Natural killer cell (primary cell): ENCODE results near the gene RAP1GAP. TPM values are rescaled to one million over a fixed set of nuclear protein-coding genes. Genes with fewer than 3 reads are reported as not detected.

Source experiments
- ATAC-seq, 3 donors: fragments of 150-1000 bp in 2 of 3; fragments of 200-7000 bp in 1 of 3; cut with Tn5 transposase; 1 replicate in 1 of 3; 2 replicates in 2 of 3; pipeline ENCODE4 v1.10.0; 2021; ENCODE audit warnings: mild to moderate bottlenecking in 2 of 3, moderate library complexity in 2 of 3
- DNase-seq, 2 donors: peaks; one replicate each; pipeline versions ENCODE4 v3.0.0 to v3.0.0-alpha.2; 2013 to 2021; ENCODE audit warnings: mixed read lengths in 1 of 2
- H3K27ac ChIP-seq: one replicate; pipeline ENCODE4 v1.5.1; 2013; ENCODE audit warnings: mild to moderate bottlenecking, low read length
- H3K27me3 ChIP-seq: one replicate; pipeline ENCODE4 v1.6.1; 2013; ENCODE audit warnings: low read length; ENCODE audit not compliant: control insufficient read depth, insufficient read depth
- H3K36me3 ChIP-seq: one replicate; pipeline ENCODE4 v1.6.1; 2013; ENCODE audit warnings: low read length; ENCODE audit not compliant: control insufficient read depth, insufficient read depth
- H3K4me1 ChIP-seq: one replicate; pipeline ENCODE4 v1.6.1; 2013; ENCODE audit warnings: low read length; ENCODE audit not compliant: control insufficient read depth, insufficient read depth
- H3K4me3 ChIP-seq: one replicate; pipeline ENCODE4 v1.5.1; 2013; ENCODE audit warnings: low read length
- H3K9me3 ChIP-seq: one replicate; pipeline ENCODE4 v1.6.1; 2013; ENCODE audit warnings: low read length; ENCODE audit not compliant: control insufficient read depth, insufficient read depth
- H3K27ac Mint-ChIP-seq, 2 donors: one replicate each; pipeline ENCODE4 v1.8.0; 2022; ENCODE audit warnings: mild to moderate bottlenecking in 2 of 2, mixed read lengths in 2 of 2, moderate library complexity in 1 of 2
- H3K27me3 Mint-ChIP-seq, 2 donors: one replicate each; pipeline ENCODE4 v1.8.0; 2022; ENCODE audit warnings: low read depth in 2 of 2, mixed read lengths in 2 of 2
- H3K36me3 Mint-ChIP-seq: one replicate; pipeline ENCODE4 v1.8.0; 2022; ENCODE audit warnings: mixed read lengths
- H3K4me1 Mint-ChIP-seq, 2 donors: one replicate each; pipeline ENCODE4 v1.8.0; 2022; ENCODE audit warnings: mixed read lengths in 2 of 2
- H3K4me3 Mint-ChIP-seq: one replicate; pipeline ENCODE4 v1.8.0; 2022; ENCODE audit warnings: mild to moderate bottlenecking, moderate library complexity, mixed read lengths
- H3K9me3 Mint-ChIP-seq, 2 donors: one replicate each; pipeline ENCODE4 v1.8.0; 2022; ENCODE audit warnings: mixed read lengths in 2 of 2
- WGBS: methylation state at CpG from one replicate; pipeline ENCODE4 v1.1.7; 2013; ENCODE audit warnings: missing lambda C conversion rate; ENCODE audit not compliant: insufficient coverage; 5-methylcytosine and 5-hydroxymethylcytosine counted together
- intact Hi-C: fragments of 100-400 bp; cut with micrococcal nuclease; formaldehyde crosslinking; loops from one replicate; pipeline ENCODE4 v1.14.2; 2022
- total RNA-seq, 4 donors: library from RNA; stranded (reverse); fragments of 120-200 nt in 1 of 4; gene quantifications; one replicate each; pipeline versions ENCODE4 v1.2.3 to v1.2.4, GENCODE V29; 2013 to 2022
- TF ChIP-seq, protein P1 (sequence below): fragments of 200-600 bp; IDR thresholded peaks from one replicate; pipeline ENCODE4 v1.8.0; 2022; ENCODE audit warnings: antibody characterized with exemption

Gene RAP1GAP
- total RNA-seq, 3 donors from 2014 or later (not counting 1 experiment from before 2014, with no cell fraction given): 0.47 to 1.1 TPM; not detected in 1

DNA sequence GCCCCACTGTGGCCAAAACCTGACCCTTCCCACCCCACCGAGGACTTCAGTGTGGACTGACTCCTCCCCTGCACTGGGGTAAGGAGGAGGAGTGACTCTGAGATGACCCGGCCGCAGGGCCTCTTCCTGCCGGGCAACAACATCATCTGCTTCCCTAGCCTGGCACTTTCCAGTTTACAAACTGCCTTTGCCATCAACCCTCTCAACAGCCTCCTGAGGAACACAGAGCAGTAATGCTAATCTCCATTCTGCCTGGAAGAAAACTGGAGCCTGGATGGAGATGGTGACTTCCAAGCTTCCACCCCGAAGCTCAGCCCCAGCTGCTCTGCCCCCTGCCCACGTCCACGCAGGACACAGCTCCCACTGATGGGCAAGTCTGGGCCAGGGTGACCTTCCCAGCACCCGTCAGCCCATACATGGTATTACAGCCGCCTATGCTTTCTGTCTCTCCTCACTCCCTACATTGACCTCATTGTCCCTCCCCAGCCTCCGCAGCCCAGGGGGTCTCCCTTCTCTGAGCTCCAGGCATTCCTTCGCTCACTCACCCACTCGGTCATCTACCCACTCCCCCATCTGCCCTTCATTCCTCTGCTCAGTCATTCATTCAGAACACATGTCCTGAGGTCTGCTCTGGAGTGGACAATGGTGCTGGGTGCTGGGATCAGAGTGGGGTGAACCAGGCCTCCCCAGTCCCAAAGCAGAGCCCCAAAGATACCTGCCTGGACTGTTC lies 34.2 kb downstream of the RAP1GAP start:
- DNase-seq: no peak
- H3K9me3 Mint-ChIP-seq: no peaks in the 10 kb centered on the region
- H3K4me3 Mint-ChIP-seq: no peak overlapping the region
- no peak overlapping the region for H3K4me3 ChIP-seq
- no peaks in the 10 kb centered on the region for H3K4me1 Mint-ChIP-seq
- no peaks in the 10 kb centered on the region for H3K36me3 Mint-ChIP-seq
- intact Hi-C loops: no loop called here
- no peak for ATAC-seq
- TF ChIP-seq, protein P1, sequence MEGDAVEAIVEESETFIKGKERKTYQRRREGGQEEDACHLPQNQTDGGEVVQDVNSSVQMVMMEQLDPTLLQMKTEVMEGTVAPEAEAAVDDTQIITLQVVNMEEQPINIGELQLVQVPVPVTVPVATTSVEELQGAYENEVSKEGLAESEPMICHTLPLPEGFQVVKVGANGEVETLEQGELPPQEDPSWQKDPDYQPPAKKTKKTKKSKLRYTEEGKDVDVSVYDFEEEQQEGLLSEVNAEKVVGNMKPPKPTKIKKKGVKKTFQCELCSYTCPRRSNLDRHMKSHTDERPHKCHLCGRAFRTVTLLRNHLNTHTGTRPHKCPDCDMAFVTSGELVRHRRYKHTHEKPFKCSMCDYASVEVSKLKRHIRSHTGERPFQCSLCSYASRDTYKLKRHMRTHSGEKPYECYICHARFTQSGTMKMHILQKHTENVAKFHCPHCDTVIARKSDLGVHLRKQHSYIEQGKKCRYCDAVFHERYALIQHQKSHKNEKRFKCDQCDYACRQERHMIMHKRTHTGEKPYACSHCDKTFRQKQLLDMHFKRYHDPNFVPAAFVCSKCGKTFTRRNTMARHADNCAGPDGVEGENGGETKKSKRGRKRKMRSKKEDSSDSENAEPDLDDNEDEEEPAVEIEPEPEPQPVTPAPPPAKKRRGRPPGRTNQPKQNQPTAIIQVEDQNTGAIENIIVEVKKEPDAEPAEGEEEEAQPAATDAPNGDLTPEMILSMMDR: no peak
- 88% methylated on average over 11 of the region's 12 CpGs for WGBS
- no peak overlapping the region for H3K27ac ChIP-seq
- H3K4me1 ChIP-seq: no peaks in the 10 kb centered on the region
- H3K27ac Mint-ChIP-seq: no peak overlapping the region
- H3K27me3 ChIP-seq: no peaks in the 10 kb centered on the region
- H3K36me3 ChIP-seq: no peaks in the 10 kb centered on the region
- H3K27me3 Mint-ChIP-seq: peaks cover 0 to 8% of the 10 kb centered on the region in 2 donors
- H3K9me3 ChIP-seq: no peaks in the 10 kb centered on the region

GRCh38 chr1:21633992-21634805 lies 35.0 kb downstream of the RAP1GAP start:
- Histone ChIP-seq H3K4me1 (no peaks in the 10 kb centered on the region), H3K9me3 (no peaks in the 10 kb centered on the region), H3K4me3 (no peak overlapping the region), H3K36me3 (no peaks in the 10 kb centered on the region), H3K27me3 (no peaks in the 10 kb centered on the region), H3K27ac (no peak overlapping the region)
- intact Hi-C loops: no loop called here
- 87% methylated on average over 17 of the region's 18 CpGs for WGBS
- Mint-ChIP-seq H3K27me3 (peaks cover 0 to 8% of the 10 kb centered on the region in 2 donors), H3K9me3 (no peaks in the 10 kb centered on the region), H3K4me3 (no peak overlapping the region), H3K36me3 (no peaks in the 10 kb centered on the region), H3K27ac (no peak overlapping the region), H3K4me1 (no peaks in the 10 kb centered on the region)
- TF ChIP-seq, protein P1: no peak
- ATAC-seq (no peak), DNase-seq (no peak)

- TF ChIP-seq, protein P1: no peak
- ATAC-seq (no peak), DNase-seq (no peak)
- H3K27me3 Mint-ChIP-seq: peaks cover 0 to 8% of the 10 kb centered on the region in 2 donors
- H3K9me3 Mint-ChIP-seq: no peaks in the 10 kb centered on the region
- intact Hi-C loops: no loop called here
- no peak overlapping the region for H3K27ac Mint-ChIP-seq
- Histone ChIP-seq H3K4me1 (no peaks in the 10 kb centered on the region), H3K36me3 (no peaks in the 10 kb centered on the region), H3K27ac (no peak overlapping the region), H3K27me3 (no peaks in the 10 kb centered on the region), H3K9me3 (no peaks in the 10 kb centered on the region), H3K4me3 (no peak overlapping the region)
- H3K4me1 Mint-ChIP-seq: no peaks in the 10 kb centered on the region
- no peaks in the 10 kb centered on the region for H3K36me3 Mint-ChIP-seq
- H3K4me3 Mint-ChIP-seq: no peak overlapping the region
- 87% methylated on average over 7 of the region's 7 CpGs for WGBS
Measured at GRCh38 chr1:21633141-21633755, 35.9 kb downstream of the RAP1GAP start.
